Neuron (in vitro differentiated cells): ENCODE data around the gene BOK.
"Not testable (repeated sequence)": the region's sequence is repeated elsewhere in the genome, so short reads cannot be mapped to it uniquely, and the experiment has no call there.

ENCODE experiments used
- H2AFZ ChIP-seq: one replicate; pipeline ENCODE4 v1.6.1; 2013; ENCODE audit warnings: low read depth, mild to moderate bottlenecking, inconsistent platforms, low read length, moderate library complexity
- H3K27me3 ChIP-seq: one replicate; pipeline ENCODE4 v1.6.1; 2013; ENCODE audit warnings: low read length; ENCODE audit not compliant: insufficient read depth
- H3K36me3 ChIP-seq: one replicate; pipeline ENCODE4 v1.6.1; 2013; ENCODE audit warnings: low read length; ENCODE audit not compliant: insufficient read depth
- H3K4me1 ChIP-seq: one replicate; pipeline ENCODE4 v1.6.1; 2013; ENCODE audit warnings: low read length; ENCODE audit not compliant: insufficient read depth
- H3K4me3 ChIP-seq: 2 replicates; pipeline ENCODE4 v1.5.1; 2013; ENCODE audit warnings: mild to moderate bottlenecking, low read length, moderate library complexity
- H3K9me3 ChIP-seq: one replicate; pipeline ENCODE4 v1.6.1; 2013; ENCODE audit warnings: low read length

BOK gene

GRCh38 chr2:241566021-241566420 is 7.5 kb downstream of the BOK start:
- not testable (repeated sequence) for H3K36me3 ChIP-seq, H3K4me3 ChIP-seq, H3K9me3 ChIP-seq, H3K27me3 ChIP-seq, H3K4me1 ChIP-seq, H2AFZ ChIP-seq

GRCh38 chr2:241566468-241566867 is 7.9 kb downstream of the BOK start:
- Histone ChIP-seq H3K36me3 (no peaks in the 10 kb centered on the region), H2AFZ (no peak overlapping the region), H3K4me3 (no peak overlapping the region), H3K9me3 (peaks cover 4% of the 10 kb centered on the region), H3K4me1 (no peaks in the 10 kb centered on the region), H3K27me3 (no peaks in the 10 kb centered on the region)

GRCh38 chr2:241567266-241567665 is 8.7 kb downstream of the BOK start:
- not testable (repeated sequence) for H2AFZ ChIP-seq, H3K36me3 ChIP-seq, H3K4me3 ChIP-seq, H3K4me1 ChIP-seq, H3K9me3 ChIP-seq, H3K27me3 ChIP-seq

GRCh38 chr2:241567776-241568175 is 9.2 kb downstream of the BOK start:
- peaks cover 4% of the 10 kb centered on the region for H3K9me3 ChIP-seq

GRCh38 chr2:241568726-241569125 is 10.2 kb downstream of the BOK start:
- Histone ChIP-seq H3K27me3 (no peaks in the 10 kb centered on the region), H3K4me3 (no peak overlapping the region), H3K36me3 (no peaks in the 10 kb centered on the region), H3K4me1 (no peaks in the 10 kb centered on the region), H2AFZ (no peak overlapping the region), H3K9me3 (peaks cover 4% of the 10 kb centered on the region)

More at GRCh38 chr2:241567776-241568175, 9.2 kb downstream of the BOK start:
- H2AFZ ChIP-seq: no peak overlapping the region
- no peak overlapping the region for H3K4me3 ChIP-seq
- H3K36me3 ChIP-seq: no peaks in the 10 kb centered on the region
- H3K27me3 ChIP-seq: no peaks in the 10 kb centered on the region
- no peaks in the 10 kb centered on the region for H3K4me1 ChIP-seq

GRCh38 chr2:241569831-241570281 is 11.3 kb downstream of the BOK start:
- H3K4me3 ChIP-seq: no peak overlapping the region
- H2AFZ ChIP-seq: no peak overlapping the region
- H3K9me3 ChIP-seq: peaks cover 4% of the 10 kb centered on the region
- H3K4me1 ChIP-seq: no peaks in the 10 kb centered on the region
- no peaks in the 10 kb centered on the region for H3K27me3 ChIP-seq
- no peaks in the 10 kb centered on the region for H3K36me3 ChIP-seq

GRCh38 chr2:241570961-241571581 is 12.5 kb downstream of the BOK start:
- H3K36me3 ChIP-seq: no peaks in the 10 kb centered on the region
- no peaks in the 10 kb centered on the region for H3K4me1 ChIP-seq
- H3K4me3 ChIP-seq: no peak overlapping the region
- peaks cover 4% of the 10 kb centered on the region for H3K9me3 ChIP-seq
- H3K27me3 ChIP-seq: no peaks in the 10 kb centered on the region
- H2AFZ ChIP-seq: no peak overlapping the region

GRCh38 chr2:241571821-241572620 is 13.5 kb downstream of the BOK start:
- no peak overlapping the region for H2AFZ ChIP-seq
- H3K4me1 ChIP-seq: no peaks in the 10 kb centered on the region
- no peaks in the 10 kb centered on the region for H3K27me3 ChIP-seq
- H3K4me3 ChIP-seq: no peak overlapping the region
- H3K36me3 ChIP-seq: no peaks in the 10 kb centered on the region
- H3K9me3 ChIP-seq: peaks cover 4% of the 10 kb centered on the region

GRCh38 chr2:241572915-241573651 is 14.5 kb downstream of the BOK start:
- not testable (repeated sequence) for H3K36me3 ChIP-seq, H3K4me3 ChIP-seq, H3K27me3 ChIP-seq, H2AFZ ChIP-seq, H3K4me1 ChIP-seq, H3K9me3 ChIP-seq

GRCh38 chr2:241573741-241574140 is 15.2 kb downstream of the BOK start:
- Histone ChIP-seq H3K27me3 (no peaks in the 10 kb centered on the region), H3K4me1 (no peaks in the 10 kb centered on the region), H2AFZ (no peak overlapping the region), H3K36me3 (no peaks in the 10 kb centered on the region), H3K4me3 (no peak overlapping the region), H3K9me3 (peaks cover 4% of the 10 kb centered on the region)

- Histone ChIP-seq H2AFZ (no peak overlapping the region), H3K9me3 (peaks cover 3% of the 10 kb centered on the region), H3K27me3 (no peaks in the 10 kb centered on the region), H3K36me3 (no peaks in the 10 kb centered on the region), H3K4me1 (no peaks in the 10 kb centered on the region), H3K4me3 (no peak overlapping the region)
These were observed 16.5 kb downstream of the BOK start for GRCh38 chr2:241574911-241575623.

- H3K36me3 ChIP-seq: no peaks in the 10 kb centered on the region
- peaks cover 3% of the 10 kb centered on the region for H3K9me3 ChIP-seq
- no peak overlapping the region for H2AFZ ChIP-seq
These were observed 17.2 kb downstream of the BOK start for GRCh38 chr2:241575624-241576292.

More at GRCh38 chr2:241575624-241576292, 17.2 kb downstream of the BOK start:
- H3K27me3 ChIP-seq: no peaks in the 10 kb centered on the region
- no peaks in the 10 kb centered on the region for H3K4me1 ChIP-seq
- no peak overlapping the region for H3K4me3 ChIP-seq
